Activated naive CD8-positive, alpha-beta T cell treated with anti-CD3 and anti-CD28 coated beads, Interleukin-2, amount 10 ng/mL, durations not matched to agents 7 days and 5 days (primary cell): ENCODE results near the gene MYT1. TPM values are rescaled to one million over a fixed set of nuclear protein-coding genes. Genes with fewer than 3 reads are reported as not detected.

ENCODE experiments used
- ATAC-seq: fragments of 150-1000 bp; cut with Tn5 transposase; one replicate; pipeline ENCODE4 v1.10.0; 2021; ENCODE audit warnings: low read depth, moderate library complexity
- POLR2A ChIA-PET: fragments of 350-600 bp; sonication (Branson Sonifier 250); formaldehyde crosslinking; loops from one replicate; lab custom pipeline; 2021; ENCODE audit warnings: antibody characterized with exemption; lab: Charles Lee
- DNase-seq: peaks from one replicate; pipeline ENCODE4 v3.0.0; 2021
- H3K27ac Mint-ChIP-seq: one replicate; pipeline ENCODE4 v1.8.0; 2022; ENCODE audit warnings: mild to moderate bottlenecking, mixed read lengths
- H3K27me3 Mint-ChIP-seq: one replicate; pipeline ENCODE4 v1.8.0; 2022; ENCODE audit warnings: mild to moderate bottlenecking, moderate library complexity, mixed read lengths
- H3K36me3 Mint-ChIP-seq: one replicate; pipeline ENCODE4 v1.8.0; 2021; ENCODE audit warnings: mild to moderate bottlenecking, mixed read lengths
- H3K4me1 Mint-ChIP-seq: one replicate; pipeline ENCODE4 v1.8.0; 2021; ENCODE audit warnings: mixed read lengths
- H3K4me3 Mint-ChIP-seq: one replicate; pipeline ENCODE4 v1.8.0; 2022; ENCODE audit warnings: mild to moderate bottlenecking, moderate library complexity, mixed read lengths
- H3K9me3 Mint-ChIP-seq: one replicate; pipeline ENCODE4 v1.8.0; 2021; ENCODE audit warnings: mixed read lengths
- total RNA-seq, 2 experiments: library from RNA; stranded (reverse); gene quantifications; one replicate each; pipeline ENCODE4 v1.2.3, GENCODE V29; 2021

MYT1 gene
- total RNA-seq, 2 experiments from 2014 or later: 0.06 TPM; not detected in 1

- Mint-ChIP-seq H3K27ac (no peak overlapping the region), H3K4me3 (no peak overlapping the region), H3K9me3 (peaks cover 2% of the 10 kb centered on the region), H3K36me3 (no peaks in the 10 kb centered on the region), H3K4me1 (no peaks in the 10 kb centered on the region), H3K27me3 (no peaks in the 10 kb centered on the region)
- DNase-seq (no peak), ATAC-seq (no peak)
- POLR2A ChIA-PET: no interaction called here
These were observed 10.2 kb upstream of the MYT1 start for GRCh38 chr20:64153861-64154589.

- ATAC-seq (no peak), DNase-seq (no peak)
- no peaks in the 10 kb centered on the region for H3K4me1 Mint-ChIP-seq
- H3K27ac Mint-ChIP-seq: no peak overlapping the region
- H3K27me3 Mint-ChIP-seq: no peaks in the 10 kb centered on the region
- no peaks in the 10 kb centered on the region for H3K36me3 Mint-ChIP-seq
- no peaks in the 10 kb centered on the region for H3K9me3 Mint-ChIP-seq
- H3K4me3 Mint-ChIP-seq: no peak overlapping the region
- POLR2A ChIA-PET: no interaction called here
These were observed 9.5 kb upstream of the MYT1 start for GRCh38 chr20:64154590-64155257.

GRCh38 chr20:64155258-64156135 is 8.8 kb upstream of the MYT1 start:
- Mint-ChIP-seq H3K27ac (peak overlapping the region; percentile 2), H3K36me3 (no peaks in the 10 kb centered on the region)
- ATAC-seq: no peak

GRCh38 chr20:64156136-64156885 is 7.9 kb upstream of the MYT1 start:
- H3K4me1 Mint-ChIP-seq: no peaks in the 10 kb centered on the region
- no peaks in the 10 kb centered on the region for H3K9me3 Mint-ChIP-seq
- no peak for ATAC-seq
- no peaks in the 10 kb centered on the region for H3K36me3 Mint-ChIP-seq
- H3K4me3 Mint-ChIP-seq: no peak overlapping the region
- POLR2A ChIA-PET: no interaction called here
- H3K27me3 Mint-ChIP-seq: peaks cover 4% of the 10 kb centered on the region
- no peak for DNase-seq
- H3K27ac Mint-ChIP-seq: no peak overlapping the region

More at GRCh38 chr20:64155258-64156135, 8.8 kb upstream of the MYT1 start:
- Mint-ChIP-seq H3K4me3 (no peak overlapping the region), H3K9me3 (no peaks in the 10 kb centered on the region), H3K27me3 (no peaks in the 10 kb centered on the region), H3K4me1 (no peaks in the 10 kb centered on the region)
- POLR2A ChIA-PET: no interaction called here
- DNase-seq: no peak

- no peak for ATAC-seq
- DNase-seq: no peak
- no peak overlapping the region for H3K27ac Mint-ChIP-seq
- H3K4me3 Mint-ChIP-seq: no peak overlapping the region
- H3K27me3 Mint-ChIP-seq: peaks cover 12% of the 10 kb centered on the region
- H3K36me3 Mint-ChIP-seq: no peaks in the 10 kb centered on the region
- H3K9me3 Mint-ChIP-seq: no peaks in the 10 kb centered on the region
- POLR2A ChIA-PET: no interaction called here
- H3K4me1 Mint-ChIP-seq: peaks cover 3% of the 10 kb centered on the region
These were observed 7.1 kb upstream of the MYT1 start for GRCh38 chr20:64156886-64157875.

GRCh38 chr20:64157878-64158277 is 6.4 kb upstream of the MYT1 start:
- Mint-ChIP-seq H3K36me3 (no peaks in the 10 kb centered on the region), H3K27me3 (peaks cover 18% of the 10 kb centered on the region), H3K4me1 (peaks cover 3% of the 10 kb centered on the region), H3K4me3 (no peak overlapping the region), H3K27ac (no peak overlapping the region), H3K9me3 (no peaks in the 10 kb centered on the region)
- POLR2A ChIA-PET: no interaction called here
- no peak for ATAC-seq
- DNase-seq: no peak

GRCh38 chr20:64158346-64159285 is 5.6 kb upstream of the MYT1 start:
- POLR2A ChIA-PET: no interaction called here
- Mint-ChIP-seq H3K9me3 (no peaks in the 10 kb centered on the region), H3K4me1 (peaks cover 3% of the 10 kb centered on the region), H3K36me3 (no peaks in the 10 kb centered on the region), H3K27me3 (peaks cover 25% of the 10 kb centered on the region), H3K27ac (no peak overlapping the region), H3K4me3 (no peak overlapping the region)
- no peak for ATAC-seq
- no peak for DNase-seq

- POLR2A ChIA-PET: no interaction called here
- peaks cover 3% of the 10 kb centered on the region for H3K4me1 Mint-ChIP-seq
- H3K27me3 Mint-ChIP-seq: peaks cover 30% of the 10 kb centered on the region
- no peaks in the 10 kb centered on the region for H3K9me3 Mint-ChIP-seq
- DNase-seq (no peak), ATAC-seq (no peak)
- no peaks in the 10 kb centered on the region for H3K36me3 Mint-ChIP-seq
- no peak overlapping the region for H3K4me3 Mint-ChIP-seq
- no peak overlapping the region for H3K27ac Mint-ChIP-seq
These were observed 5.0 kb upstream of the MYT1 start for GRCh38 chr20:64159286-64159680.

GRCh38 chr20:64159711-64160110 is 4.5 kb upstream of the MYT1 start:
- no peaks in the 10 kb centered on the region for H3K36me3 Mint-ChIP-seq
- H3K27me3 Mint-ChIP-seq: peaks cover 33% of the 10 kb centered on the region
- POLR2A ChIA-PET: no interaction called here
- H3K9me3 Mint-ChIP-seq: no peaks in the 10 kb centered on the region
- no peak for DNase-seq
- H3K27ac Mint-ChIP-seq: no peak overlapping the region
- H3K4me1 Mint-ChIP-seq: peaks cover 3% of the 10 kb centered on the region
- ATAC-seq: no peak
- no peak overlapping the region for H3K4me3 Mint-ChIP-seq

GRCh38 chr20:64160118-64160517 is 4.1 kb upstream of the MYT1 start:
- Mint-ChIP-seq H3K4me3 (no peak overlapping the region), H3K36me3 (no peaks in the 10 kb centered on the region), H3K27ac (no peak overlapping the region), H3K4me1 (peaks cover 3% of the 10 kb centered on the region), H3K27me3 (peaks cover 34% of the 10 kb centered on the region), H3K9me3 (no peaks in the 10 kb centered on the region)
- POLR2A ChIA-PET: no interaction called here
- ATAC-seq (no peak), DNase-seq (no peak)

- POLR2A ChIA-PET: no interaction called here
- no peak overlapping the region for H3K4me3 Mint-ChIP-seq
These were observed 3.5 kb upstream of the MYT1 start for GRCh38 chr20:64160526-64161355.

More at GRCh38 chr20:64160526-64161355, 3.5 kb upstream of the MYT1 start:
- peaks cover 34% of the 10 kb centered on the region for H3K27me3 Mint-ChIP-seq
- H3K36me3 Mint-ChIP-seq: no peaks in the 10 kb centered on the region
- no peak for DNase-seq
- H3K27ac Mint-ChIP-seq: no peak overlapping the region
- H3K9me3 Mint-ChIP-seq: no peaks in the 10 kb centered on the region
- H3K4me1 Mint-ChIP-seq: peaks cover 3% of the 10 kb centered on the region
- no peak for ATAC-seq
